ENCODE results near the gene USF2.

DNA sequence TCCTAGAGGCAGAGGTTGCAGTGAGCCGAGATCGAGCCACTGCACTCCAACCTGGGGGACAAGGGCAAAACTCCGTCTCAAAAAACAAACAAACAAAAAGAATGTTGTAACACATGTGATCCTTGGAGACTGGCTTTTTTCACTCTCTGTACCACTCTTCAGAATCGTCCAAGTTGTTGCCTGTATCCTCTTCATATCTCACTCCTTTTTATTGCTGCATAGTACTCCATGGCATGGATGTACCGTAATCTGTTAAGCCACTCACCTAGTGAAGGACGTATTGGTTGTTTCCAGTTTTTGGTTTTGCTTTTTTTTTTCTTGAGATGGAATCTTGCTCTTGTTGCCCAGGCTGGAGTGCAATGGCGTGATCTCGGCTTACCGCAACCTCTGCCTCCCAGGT is 53.3 kb downstream of the USF2 start:
- TF ChIP-seq EP300 (IDR thresholded peaks at IDR 0.05; ENCODE audit: borderline replicate concordance): no peak
- TF ChIP-seq, protein P1, sequence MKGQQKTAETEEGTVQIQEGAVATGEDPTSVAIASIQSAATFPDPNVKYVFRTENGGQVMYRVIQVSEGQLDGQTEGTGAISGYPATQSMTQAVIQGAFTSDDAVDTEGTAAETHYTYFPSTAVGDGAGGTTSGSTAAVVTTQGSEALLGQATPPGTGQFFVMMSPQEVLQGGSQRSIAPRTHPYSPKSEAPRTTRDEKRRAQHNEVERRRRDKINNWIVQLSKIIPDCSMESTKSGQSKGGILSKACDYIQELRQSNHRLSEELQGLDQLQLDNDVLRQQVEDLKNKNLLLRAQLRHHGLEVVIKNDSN (IDR thresholded peaks at IDR 0.05): no peak
- TF ChIP-seq, protein P2, sequence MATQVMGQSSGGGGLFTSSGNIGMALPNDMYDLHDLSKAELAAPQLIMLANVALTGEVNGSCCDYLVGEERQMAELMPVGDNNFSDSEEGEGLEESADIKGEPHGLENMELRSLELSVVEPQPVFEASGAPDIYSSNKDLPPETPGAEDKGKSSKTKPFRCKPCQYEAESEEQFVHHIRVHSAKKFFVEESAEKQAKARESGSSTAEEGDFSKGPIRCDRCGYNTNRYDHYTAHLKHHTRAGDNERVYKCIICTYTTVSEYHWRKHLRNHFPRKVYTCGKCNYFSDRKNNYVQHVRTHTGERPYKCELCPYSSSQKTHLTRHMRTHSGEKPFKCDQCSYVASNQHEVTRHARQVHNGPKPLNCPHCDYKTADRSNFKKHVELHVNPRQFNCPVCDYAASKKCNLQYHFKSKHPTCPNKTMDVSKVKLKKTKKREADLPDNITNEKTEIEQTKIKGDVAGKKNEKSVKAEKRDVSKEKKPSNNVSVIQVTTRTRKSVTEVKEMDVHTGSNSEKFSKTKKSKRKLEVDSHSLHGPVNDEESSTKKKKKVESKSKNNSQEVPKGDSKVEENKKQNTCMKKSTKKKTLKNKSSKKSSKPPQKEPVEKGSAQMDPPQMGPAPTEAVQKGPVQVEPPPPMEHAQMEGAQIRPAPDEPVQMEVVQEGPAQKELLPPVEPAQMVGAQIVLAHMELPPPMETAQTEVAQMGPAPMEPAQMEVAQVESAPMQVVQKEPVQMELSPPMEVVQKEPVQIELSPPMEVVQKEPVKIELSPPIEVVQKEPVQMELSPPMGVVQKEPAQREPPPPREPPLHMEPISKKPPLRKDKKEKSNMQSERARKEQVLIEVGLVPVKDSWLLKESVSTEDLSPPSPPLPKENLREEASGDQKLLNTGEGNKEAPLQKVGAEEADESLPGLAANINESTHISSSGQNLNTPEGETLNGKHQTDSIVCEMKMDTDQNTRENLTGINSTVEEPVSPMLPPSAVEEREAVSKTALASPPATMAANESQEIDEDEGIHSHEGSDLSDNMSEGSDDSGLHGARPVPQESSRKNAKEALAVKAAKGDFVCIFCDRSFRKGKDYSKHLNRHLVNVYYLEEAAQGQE (IDR thresholded peaks at IDR 0.05; ENCODE audit: low read depth): no peak
- no peak for TF ChIP-seq NFIC (IDR thresholded peaks at IDR 0.05)
- TF ChIP-seq TAF1 (IDR thresholded peaks at IDR 0.05; ENCODE audit: low read depth): no peak
- no peak for TF ChIP-seq RAD21 (IDR thresholded peaks at IDR 0.05; ENCODE audit: low read depth)

Measured in Ishikawa (cell line).